ENCODE data around the gene ST6GAL1.
"Not testable (repeated sequence)": the region's sequence is repeated elsewhere in the genome, so short reads cannot be mapped to it uniquely, and the experiment has no call there.

ST6GAL1 gene

GRCh38 chr3:187057803-187058202, 127.5 kb downstream of the ST6GAL1 start:
- H3K27me3 Mint-ChIP-seq, H3K27ac Mint-ChIP-seq, H3K4me3 Mint-ChIP-seq: not testable (repeated sequence)
- Mint-ChIP-seq H3K36me3 (ENCODE audit: low read depth) (peaks cover 96% of the 10 kb centered on the region), H3K4me1 (ENCODE audit: low read depth) (peaks cover 89% of the 10 kb centered on the region), H3K9me3 (peaks cover 29% of the 10 kb centered on the region)

- Mint-ChIP-seq H3K36me3 (ENCODE audit: low read depth) (peaks cover 85% of the 10 kb centered on the region), H3K4me3 (no peak overlapping the region), H3K9me3 (peaks cover 7% of the 10 kb centered on the region), H3K27me3 (no peaks in the 10 kb centered on the region), H3K27ac (no peak overlapping the region), H3K4me1 (ENCODE audit: low read depth) (peaks cover 86% of the 10 kb centered on the region)
These were observed 131.4 kb downstream of the ST6GAL1 start for GRCh38 chr3:187061748-187062147.

- H3K27me3 Mint-ChIP-seq: no peaks in the 10 kb centered on the region
- no peak overlapping the region for H3K4me3 Mint-ChIP-seq
- peaks cover 82% of the 10 kb centered on the region for H3K36me3 Mint-ChIP-seq (ENCODE audit: low read depth)
- no peaks in the 10 kb centered on the region for H3K9me3 Mint-ChIP-seq
- H3K27ac Mint-ChIP-seq: peak overlapping the region; percentile 83
- H3K4me1 Mint-ChIP-seq (ENCODE audit: low read depth): peaks cover 80% of the 10 kb centered on the region
These were observed 132.3 kb downstream of the ST6GAL1 start for GRCh38 chr3:187062526-187063177.

GRCh38 chr3:187063286-187064121, 133.2 kb downstream of the ST6GAL1 start:
- no peak overlapping the region for H3K4me3 Mint-ChIP-seq
- H3K9me3 Mint-ChIP-seq: no peaks in the 10 kb centered on the region
- H3K27ac Mint-ChIP-seq: peak overlapping the region; percentile 83
- peaks cover 79% of the 10 kb centered on the region for H3K4me1 Mint-ChIP-seq (ENCODE audit: low read depth)
- no peaks in the 10 kb centered on the region for H3K27me3 Mint-ChIP-seq
- H3K36me3 Mint-ChIP-seq (ENCODE audit: low read depth): peaks cover 82% of the 10 kb centered on the region

GRCh38 chr3:187064210-187065115, 134.1 kb downstream of the ST6GAL1 start:
- peaks cover 80% of the 10 kb centered on the region for H3K36me3 Mint-ChIP-seq (ENCODE audit: low read depth)
- peaks cover 78% of the 10 kb centered on the region for H3K4me1 Mint-ChIP-seq (ENCODE audit: low read depth)
- no peaks in the 10 kb centered on the region for H3K27me3 Mint-ChIP-seq
- no peak overlapping the region for H3K4me3 Mint-ChIP-seq
- peak overlapping the region; percentile 69 for H3K27ac Mint-ChIP-seq
- peaks cover 2% of the 10 kb centered on the region for H3K9me3 Mint-ChIP-seq

GRCh38 chr3:187066228-187066995, 136.1 kb downstream of the ST6GAL1 start:
- peaks cover 6% of the 10 kb centered on the region for H3K9me3 Mint-ChIP-seq
- no peak overlapping the region for H3K4me3 Mint-ChIP-seq
- peak overlapping the region; percentile 61 for H3K27ac Mint-ChIP-seq
- H3K36me3 Mint-ChIP-seq (ENCODE audit: low read depth): peaks cover 78% of the 10 kb centered on the region
- no peaks in the 10 kb centered on the region for H3K27me3 Mint-ChIP-seq
- peaks cover 73% of the 10 kb centered on the region for H3K4me1 Mint-ChIP-seq (ENCODE audit: low read depth)

GRCh38 chr3:187068787-187069186, 138.5 kb downstream of the ST6GAL1 start:
- peak overlapping the region; percentile 52 for H3K27ac Mint-ChIP-seq
- no peak overlapping the region for H3K4me3 Mint-ChIP-seq
- peaks cover 52% of the 10 kb centered on the region for H3K4me1 Mint-ChIP-seq (ENCODE audit: low read depth)
- H3K27me3 Mint-ChIP-seq: no peaks in the 10 kb centered on the region
- peaks cover 6% of the 10 kb centered on the region for H3K9me3 Mint-ChIP-seq
- H3K36me3 Mint-ChIP-seq (ENCODE audit: low read depth): peaks cover 80% of the 10 kb centered on the region

GRCh38 chr3:187069857-187070516, 139.7 kb downstream of the ST6GAL1 start:
- Mint-ChIP-seq H3K27ac (peak overlapping the region; percentile 41), H3K27me3 (no peaks in the 10 kb centered on the region), H3K9me3 (peaks cover 6% of the 10 kb centered on the region), H3K4me3 (no peak overlapping the region), H3K36me3 (ENCODE audit: low read depth) (peaks cover 82% of the 10 kb centered on the region), H3K4me1 (ENCODE audit: low read depth) (peaks cover 42% of the 10 kb centered on the region)

- H3K4me1 Mint-ChIP-seq (ENCODE audit: low read depth): peaks cover 27% of the 10 kb centered on the region
- peak overlapping the region; percentile 45 for H3K27ac Mint-ChIP-seq
- no peak overlapping the region for H3K4me3 Mint-ChIP-seq
- H3K36me3 Mint-ChIP-seq (ENCODE audit: low read depth): peaks cover 85% of the 10 kb centered on the region
- no peaks in the 10 kb centered on the region for H3K27me3 Mint-ChIP-seq
- H3K9me3 Mint-ChIP-seq: peaks cover 6% of the 10 kb centered on the region
These were observed 141.8 kb downstream of the ST6GAL1 start for GRCh38 chr3:187072102-187072501.

- peaks cover 27% of the 10 kb centered on the region for H3K4me1 Mint-ChIP-seq (ENCODE audit: low read depth)
- peaks cover 83% of the 10 kb centered on the region for H3K36me3 Mint-ChIP-seq (ENCODE audit: low read depth)
- H3K4me3 Mint-ChIP-seq: no peak overlapping the region
- no peak overlapping the region for H3K27ac Mint-ChIP-seq
- H3K27me3 Mint-ChIP-seq: no peaks in the 10 kb centered on the region
- H3K9me3 Mint-ChIP-seq: peaks cover 6% of the 10 kb centered on the region
These were observed 142.2 kb downstream of the ST6GAL1 start for GRCh38 chr3:187072511-187072910.

- H3K4me1 Mint-ChIP-seq (ENCODE audit: low read depth): peaks cover 23% of the 10 kb centered on the region
- peaks cover 84% of the 10 kb centered on the region for H3K36me3 Mint-ChIP-seq (ENCODE audit: low read depth)
- H3K9me3 Mint-ChIP-seq: peaks cover 6% of the 10 kb centered on the region
- peak overlapping the region; percentile 21 for H3K27ac Mint-ChIP-seq
- H3K4me3 Mint-ChIP-seq: no peak overlapping the region
- no peaks in the 10 kb centered on the region for H3K27me3 Mint-ChIP-seq
These were observed 143.3 kb downstream of the ST6GAL1 start for GRCh38 chr3:187073581-187074098.

- Mint-ChIP-seq H3K4me1 (ENCODE audit: low read depth) (peaks cover 12% of the 10 kb centered on the region), H3K27ac (peak overlapping the region; percentile 40)
These were observed 144.5 kb downstream of the ST6GAL1 start for GRCh38 chr3:187074846-187075245.

GRCh38 chr3:187076297-187076696, 146.0 kb downstream of the ST6GAL1 start:
- Mint-ChIP-seq H3K27me3 (no peaks in the 10 kb centered on the region), H3K9me3 (no peaks in the 10 kb centered on the region), H3K4me3 (no peak overlapping the region), H3K4me1 (ENCODE audit: low read depth) (peaks cover 3% of the 10 kb centered on the region), H3K27ac (peak overlapping the region; percentile 67), H3K36me3 (ENCODE audit: low read depth) (peaks cover 66% of the 10 kb centered on the region)

More at GRCh38 chr3:187074846-187075245, 144.5 kb downstream of the ST6GAL1 start:
- no peak overlapping the region for H3K4me3 Mint-ChIP-seq
- no peaks in the 10 kb centered on the region for H3K27me3 Mint-ChIP-seq
- no peaks in the 10 kb centered on the region for H3K9me3 Mint-ChIP-seq
- H3K36me3 Mint-ChIP-seq (ENCODE audit: low read depth): peaks cover 78% of the 10 kb centered on the region
